ENCODE measurements around the gene ARPC5.

The ARPC5 gene

GRCh38 chr1:183586455-183586854, 49.1 kb downstream of the ARPC5 start:
- WGBS, 2 experiments (ENCODE audit: insufficient coverage in 2 of 2): 100% methylated on average over 1 of the region's 1 CpG

DNA sequence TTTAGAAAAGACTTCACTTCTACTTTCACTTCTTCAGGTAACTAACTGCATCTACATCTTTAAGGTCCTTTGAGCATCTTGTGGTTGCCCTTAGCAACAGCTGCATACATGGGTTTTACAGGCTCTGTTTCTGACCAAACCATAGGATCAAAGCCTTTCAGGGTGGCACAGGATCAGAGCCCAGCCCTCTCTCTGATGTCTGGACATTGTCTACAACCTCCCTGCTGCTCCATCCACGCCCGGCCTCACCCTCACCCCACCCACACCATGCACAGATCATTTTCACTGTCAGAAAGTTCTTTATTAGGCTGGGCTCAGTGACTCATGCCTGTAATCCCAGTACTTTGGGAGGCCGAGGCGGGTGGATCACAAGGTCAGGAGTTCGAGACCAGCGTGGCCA, 50.5 kb downstream of the ARPC5 start:
- Histone ChIP-seq H3K27ac (ENCODE audit: low read depth, low read length, severe bottlenecking) (no peak overlapping the region), H3K36me3 (ENCODE audit: control insufficient read depth, insufficient read depth, low read length) (no peaks in the 10 kb centered on the region), H3K4me1 (ENCODE audit: control insufficient read depth, insufficient read depth, low read length, poor library complexity, severe bottlenecking) (no peaks in the 10 kb centered on the region), H3K9me3 (ENCODE audit: control insufficient read depth, low read length) (no peaks in the 10 kb centered on the region), H3K4me3 (ENCODE audit: extremely low read depth, insufficient read depth, low read length, poor library complexity, severe bottlenecking) (no peak overlapping the region)
- whole genome bisulfite sequencing, 2 experiments (ENCODE audit: insufficient coverage in 2 of 2): 74 to 93% methylated on average over 4 of the region's 6 CpGs

More at GRCh38 chr1:183586455-183586854, 49.1 kb downstream of the ARPC5 start:
- H3K4me3 ChIP-seq (ENCODE audit: extremely low read depth, insufficient read depth, low read length, poor library complexity, severe bottlenecking): no peak overlapping the region
- no peaks in the 10 kb centered on the region for H3K36me3 ChIP-seq (ENCODE audit: control insufficient read depth, insufficient read depth, low read length)
- no peak overlapping the region for H3K27ac ChIP-seq (ENCODE audit: low read depth, low read length, severe bottlenecking)
- no peaks in the 10 kb centered on the region for H3K4me1 ChIP-seq (ENCODE audit: control insufficient read depth, insufficient read depth, low read length, poor library complexity, severe bottlenecking)
- no peaks in the 10 kb centered on the region for H3K9me3 ChIP-seq (ENCODE audit: control insufficient read depth, low read length)

- Histone ChIP-seq H3K36me3 (ENCODE audit: control insufficient read depth, insufficient read depth, low read length) (no peaks in the 10 kb centered on the region), H3K4me1 (ENCODE audit: control insufficient read depth, insufficient read depth, low read length, poor library complexity, severe bottlenecking) (no peaks in the 10 kb centered on the region), H3K4me3 (ENCODE audit: extremely low read depth, insufficient read depth, low read length, poor library complexity, severe bottlenecking) (no peak overlapping the region), H3K9me3 (ENCODE audit: control insufficient read depth, low read length) (no peaks in the 10 kb centered on the region), H3K27ac (ENCODE audit: low read depth, low read length, severe bottlenecking) (no peak overlapping the region)
- WGBS, 2 experiments (ENCODE audit: insufficient coverage in 2 of 2): 90% methylated on average over 2 of the region's 5 CpGs; no CpG with 5 or more reads in 1 of the 2 experiments
Measured at GRCh38 chr1:183584147-183584546, 51.4 kb downstream of the ARPC5 start.

DNA sequence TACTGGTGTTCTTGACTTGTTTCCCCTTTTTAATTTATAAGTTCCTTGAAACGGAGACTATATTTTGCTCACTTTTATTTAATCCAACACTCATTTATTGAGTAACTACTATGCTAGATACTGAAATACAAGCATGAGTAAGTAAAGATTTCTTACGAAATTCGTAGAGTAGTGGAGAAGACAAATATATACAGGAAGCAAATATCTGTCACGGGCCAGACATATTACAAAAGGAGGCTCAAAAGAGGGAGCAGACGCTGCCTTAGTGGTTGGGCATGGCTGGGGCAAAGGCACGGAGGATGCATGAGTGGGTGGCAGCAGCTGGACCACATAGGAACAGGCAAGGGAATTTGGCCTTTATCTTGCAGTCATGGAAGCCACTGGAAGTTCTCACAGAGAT, 52.1 kb downstream of the ARPC5 start:
- H3K36me3 ChIP-seq (ENCODE audit: control insufficient read depth, insufficient read depth, low read length): no peaks in the 10 kb centered on the region
- H3K27ac ChIP-seq (ENCODE audit: low read depth, low read length, severe bottlenecking): no peak overlapping the region
- H3K4me3 ChIP-seq (ENCODE audit: extremely low read depth, insufficient read depth, low read length, poor library complexity, severe bottlenecking): no peak overlapping the region
- WGBS, 2 experiments (ENCODE audit: insufficient coverage in 2 of 2): 88 to 97% methylated on average over 3 to 5 of the region's 6 CpGs
- H3K9me3 ChIP-seq (ENCODE audit: control insufficient read depth, low read length): no peaks in the 10 kb centered on the region
- no peaks in the 10 kb centered on the region for H3K4me1 ChIP-seq (ENCODE audit: control insufficient read depth, insufficient read depth, low read length, poor library complexity, severe bottlenecking)

GRCh38 chr1:183582021-183582713, 53.4 kb downstream of the ARPC5 start:
- Histone ChIP-seq H3K4me3 (ENCODE audit: extremely low read depth, insufficient read depth, low read length, poor library complexity, severe bottlenecking) (no peak overlapping the region), H3K36me3 (ENCODE audit: control insufficient read depth, insufficient read depth, low read length) (no peaks in the 10 kb centered on the region), H3K9me3 (ENCODE audit: control insufficient read depth, low read length) (no peaks in the 10 kb centered on the region), H3K4me1 (ENCODE audit: control insufficient read depth, insufficient read depth, low read length, poor library complexity, severe bottlenecking) (no peaks in the 10 kb centered on the region), H3K27ac (ENCODE audit: low read depth, low read length, severe bottlenecking) (no peak overlapping the region)
- WGBS, 2 experiments (ENCODE audit: insufficient coverage in 2 of 2): 89 to 98% methylated on average over 9 to 10 of the region's 12 CpGs

- Histone ChIP-seq H3K9me3 (ENCODE audit: control insufficient read depth, low read length) (no peaks in the 10 kb centered on the region), H3K4me3 (ENCODE audit: extremely low read depth, insufficient read depth, low read length, poor library complexity, severe bottlenecking) (no peak overlapping the region), H3K27ac (ENCODE audit: low read depth, low read length, severe bottlenecking) (no peak overlapping the region), H3K36me3 (ENCODE audit: control insufficient read depth, insufficient read depth, low read length) (no peaks in the 10 kb centered on the region), H3K4me1 (ENCODE audit: control insufficient read depth, insufficient read depth, low read length, poor library complexity, severe bottlenecking) (no peaks in the 10 kb centered on the region)
- WGBS, 2 experiments (ENCODE audit: insufficient coverage in 2 of 2): 70 to 72% methylated on average over 8 of the region's 8 CpGs
Measured at GRCh38 chr1:183580281-183580682, 55.3 kb downstream of the ARPC5 start.

DNA sequence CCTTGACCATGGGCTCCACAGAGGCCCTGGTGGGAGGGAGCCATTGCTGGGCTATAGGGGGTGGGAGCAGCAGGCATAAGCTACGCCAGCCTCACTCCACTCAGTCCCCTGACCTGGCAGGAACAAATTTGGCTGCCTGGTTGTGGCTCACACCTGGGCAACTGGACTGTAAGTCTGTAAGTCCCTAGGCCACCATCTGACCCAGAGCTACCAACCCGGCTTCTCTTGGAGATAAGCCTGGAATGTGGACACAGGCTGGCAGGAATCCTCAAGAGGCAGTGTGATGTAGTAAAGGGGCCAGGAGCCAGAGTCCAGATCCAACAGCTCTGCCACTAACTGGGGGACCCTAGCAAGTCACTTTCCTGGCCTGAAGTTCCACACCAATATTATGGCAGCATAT, 56.7 kb downstream of the ARPC5 start:
- no peak overlapping the region for H3K27ac ChIP-seq (ENCODE audit: low read depth, low read length, severe bottlenecking)
- no peaks in the 10 kb centered on the region for H3K9me3 ChIP-seq (ENCODE audit: control insufficient read depth, low read length)
- no peaks in the 10 kb centered on the region for H3K36me3 ChIP-seq (ENCODE audit: control insufficient read depth, insufficient read depth, low read length)
- 86 to 100% methylated on average over 1 of the region's 2 CpGs for WGBS, 2 experiments (ENCODE audit: insufficient coverage in 2 of 2)
- H3K4me3 ChIP-seq (ENCODE audit: extremely low read depth, insufficient read depth, low read length, poor library complexity, severe bottlenecking): no peak overlapping the region
- H3K4me1 ChIP-seq (ENCODE audit: control insufficient read depth, insufficient read depth, low read length, poor library complexity, severe bottlenecking): no peaks in the 10 kb centered on the region

- no peak overlapping the region for H3K4me3 ChIP-seq (ENCODE audit: extremely low read depth, insufficient read depth, low read length, poor library complexity, severe bottlenecking)
- H3K36me3 ChIP-seq (ENCODE audit: control insufficient read depth, insufficient read depth, low read length): no peaks in the 10 kb centered on the region
- no peaks in the 10 kb centered on the region for H3K9me3 ChIP-seq (ENCODE audit: control insufficient read depth, low read length)
- no peaks in the 10 kb centered on the region for H3K4me1 ChIP-seq (ENCODE audit: control insufficient read depth, insufficient read depth, low read length, poor library complexity, severe bottlenecking)
- 83 to 84% methylated on average over 4 of the region's 7 CpGs for WGBS, 2 experiments (ENCODE audit: insufficient coverage in 2 of 2)
- H3K27ac ChIP-seq (ENCODE audit: low read depth, low read length, severe bottlenecking): no peak overlapping the region
Measured at GRCh38 chr1:183577897-183578465, 57.6 kb downstream of the ARPC5 start.

DNA sequence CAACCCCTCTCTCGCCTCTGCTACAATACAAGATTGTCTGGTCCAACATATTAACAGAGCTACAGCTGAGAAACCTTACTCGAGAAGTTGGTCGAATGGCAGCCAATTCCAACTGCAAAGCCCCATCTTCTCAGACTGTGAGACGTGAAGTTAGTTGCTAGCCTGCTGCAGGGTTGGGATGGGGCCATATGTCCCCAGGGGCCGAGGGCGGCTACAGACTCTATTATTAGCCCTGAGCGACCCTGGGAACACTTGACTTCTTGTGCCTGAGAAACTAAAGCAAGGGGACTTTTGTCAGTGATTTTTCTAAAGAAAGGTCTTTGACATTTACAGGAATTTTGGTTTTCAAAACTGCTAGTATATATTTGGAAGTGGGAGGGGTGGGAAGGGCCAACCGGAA, 59.0 kb downstream of the ARPC5 start:
- WGBS, 2 experiments (ENCODE audit: insufficient coverage in 2 of 2): 86 to 90% methylated on average over 6 to 7 of the region's 8 CpGs
- Histone ChIP-seq H3K4me1 (ENCODE audit: control insufficient read depth, insufficient read depth, low read length, poor library complexity, severe bottlenecking) (no peaks in the 10 kb centered on the region), H3K4me3 (ENCODE audit: extremely low read depth, insufficient read depth, low read length, poor library complexity, severe bottlenecking) (no peak overlapping the region)

GRCh38 chr1:183575606-183576005, 60.0 kb downstream of the ARPC5 start:
- H3K27ac ChIP-seq (ENCODE audit: low read depth, low read length, severe bottlenecking): no peak overlapping the region
- no peaks in the 10 kb centered on the region for H3K9me3 ChIP-seq (ENCODE audit: control insufficient read depth, low read length)
- no peak overlapping the region for H3K4me3 ChIP-seq (ENCODE audit: extremely low read depth, insufficient read depth, low read length, poor library complexity, severe bottlenecking)
- no peaks in the 10 kb centered on the region for H3K36me3 ChIP-seq (ENCODE audit: control insufficient read depth, insufficient read depth, low read length)
- 82 to 90% methylated on average over 5 of the region's 5 CpGs for WGBS, 2 experiments (ENCODE audit: insufficient coverage in 2 of 2)
- no peaks in the 10 kb centered on the region for H3K4me1 ChIP-seq (ENCODE audit: control insufficient read depth, insufficient read depth, low read length, poor library complexity, severe bottlenecking)

More for the DNA sequence above, 59.0 kb downstream of the ARPC5 start:
- Histone ChIP-seq H3K36me3 (ENCODE audit: control insufficient read depth, insufficient read depth, low read length) (no peaks in the 10 kb centered on the region), H3K9me3 (ENCODE audit: control insufficient read depth, low read length) (no peaks in the 10 kb centered on the region), H3K27ac (ENCODE audit: low read depth, low read length, severe bottlenecking) (no peak overlapping the region)

- no peaks in the 10 kb centered on the region for H3K9me3 ChIP-seq (ENCODE audit: control insufficient read depth, low read length)
- H3K4me3 ChIP-seq (ENCODE audit: extremely low read depth, insufficient read depth, low read length, poor library complexity, severe bottlenecking): no peak overlapping the region
- H3K36me3 ChIP-seq (ENCODE audit: control insufficient read depth, insufficient read depth, low read length): no peaks in the 10 kb centered on the region
- 100% methylated on average over 1 of the region's 1 CpG; no CpG with 5 or more reads in 1 of the 2 experiments for WGBS, 2 experiments (ENCODE audit: insufficient coverage in 2 of 2)
- no peak overlapping the region for H3K27ac ChIP-seq (ENCODE audit: low read depth, low read length, severe bottlenecking)
- H3K4me1 ChIP-seq (ENCODE audit: control insufficient read depth, insufficient read depth, low read length, poor library complexity, severe bottlenecking): peaks cover 14% of the 10 kb centered on the region
Measured at GRCh38 chr1:183572721-183573120, 62.9 kb downstream of the ARPC5 start.

Data from mesodermal cell (in vitro differentiated cells).